GM12801 (cell line): ENCODE data around the gene ADARB2.

Source experiments
- CTCF ChIP-seq: IDR thresholded peaks from one replicate; pipeline ENCODE4 v1.5.1; 2011; ENCODE audit warnings: control low read depth; ENCODE audit not compliant: insufficient read length; ENCODE audit errors: extremely low read depth

ADARB2 gene

GRCh38 chr10:1737222-1738061, at the start of gene ADARB2:
Gene ADARB2, minus strand, starts transcription at chr10:1737525.
- no peak for TF ChIP-seq CTCF

- no peak for TF ChIP-seq CTCF
Observed at GRCh38 chr10:1785835-1786234, 48.5 kb upstream of the ADARB2 start.

GRCh38 chr10:1782841-1783240, 45.5 kb upstream of the ADARB2 start:
- no peak for TF ChIP-seq CTCF

GRCh38 chr10:1779796-1780195, 42.5 kb upstream of the ADARB2 start:
- no peak for TF ChIP-seq CTCF

- TF ChIP-seq CTCF: no peak
Observed at GRCh38 chr10:1778375-1778969, 41.1 kb upstream of the ADARB2 start.

GRCh38 chr10:1776127-1776662, 38.9 kb upstream of the ADARB2 start:
- no peak for TF ChIP-seq CTCF

- no peak for TF ChIP-seq CTCF
Observed at GRCh38 chr10:1774796-1775195, 37.5 kb upstream of the ADARB2 start.
